GM12878 (cell line): ENCODE data around the gene SLC25A13. TPM values are rescaled to one million over a fixed set of nuclear protein-coding genes. Genes with fewer than 3 reads are reported as not detected.

Experiments
- CHD4 ChIP-seq: fragments of 200-600 bp; sonication (generic); IDR thresholded peaks from 2 replicates; pipeline ENCODE4 v1.6.1; 2016; ENCODE audit warnings: mild to moderate bottlenecking
- POLR2AphosphoS5 ChIP-seq: IDR thresholded peaks from 2 replicates; pipeline ENCODE4 v1.6.1; 2011; ENCODE audit warnings: mild to moderate bottlenecking, low read length, inconsistent platforms
- SIN3A ChIP-seq: IDR thresholded peaks from 2 replicates; pipeline ENCODE4 v1.6.1; 2012; ENCODE audit warnings: low read depth, low read length, improper control_type of control experiment
- ZNF384 ChIP-seq: IDR thresholded peaks from 2 replicates; pipeline ENCODE4 v1.6.1; 2012; ENCODE audit warnings: low read depth, mild to moderate bottlenecking, low read length, improper control_type of control experiment, borderline replicate concordance
- polyA plus RNA-seq, 11 experiments: library from polyadenylated mRNA; depleted of rRNA in 4 of 11; unstranded in 6 of 11; stranded (reverse) in 5 of 11; fragments of >200 nt; fragmentation: Nextera tagmentation in 4 of 11; fragmentation: Illumina TruSeq in 1 of 11; extraction: Ambion mirVana in 4 of 11; extraction: Trizol in 1 of 11; gene quantifications; 1 replicate in 1 of 11; 2 replicates in 10 of 11; pipeline versions ENCODE4 v1.2.1 to v1.2.3, GENCODE V29; 2011 to 2016; ENCODE audit warnings: inconsistent platforms in 2 of 11, missing spikeins in 2 of 11, low read depth in 1 of 11
- total RNA-seq, 4 experiments: library from RNA; depleted of rRNA in 3 of 4; stranded (reverse); fragments of >200 nt in 3 of 4; fragmentation: Illumina TruSeq in 1 of 4; extraction: Trizol in 1 of 4; gene quantifications; 2 replicates each; pipeline versions ENCODE4 v1.2.1 to v1.2.3, GENCODE V29; 2013 to 2021
- TF ChIP-seq, protein P1 (sequence below): IDR thresholded peaks from 2 replicates; pipeline ENCODE4 v1.6.1; 2012; ENCODE audit warnings: improper control_type of control experiment, low read depth, low read length; ENCODE audit not compliant: insufficient replicate concordance
- TF ChIP-seq, protein P2 (sequence below): fragments of 450-650 bp; IDR thresholded peaks from 2 replicates; pipeline ENCODE4 v1.6.1; 2017; ENCODE audit warnings: mild to moderate bottlenecking, moderate library complexity

SLC25A13 gene
- total and polyA plus RNA-seq, 10 of the 15 experiments (the other 5 are each of a cell fraction or from before 2014, with no cell fraction given): 7.0 to 24.7 (median 18.6) TPM

DNA sequence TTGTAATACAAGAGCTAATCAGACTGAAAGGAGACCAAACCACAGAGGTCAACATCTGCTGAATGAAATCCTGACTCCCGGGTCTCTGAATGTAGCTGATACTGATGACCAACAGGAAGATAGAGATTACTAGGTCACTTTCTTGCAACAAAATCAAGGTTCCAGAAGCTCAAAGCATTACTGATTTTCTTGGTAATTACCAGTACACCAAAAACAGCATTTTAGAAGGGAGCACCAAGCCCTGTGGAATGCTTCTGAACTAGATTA, 177.7 kb downstream of the SLC25A13 start (continued):
- TF ChIP-seq, protein P1, sequence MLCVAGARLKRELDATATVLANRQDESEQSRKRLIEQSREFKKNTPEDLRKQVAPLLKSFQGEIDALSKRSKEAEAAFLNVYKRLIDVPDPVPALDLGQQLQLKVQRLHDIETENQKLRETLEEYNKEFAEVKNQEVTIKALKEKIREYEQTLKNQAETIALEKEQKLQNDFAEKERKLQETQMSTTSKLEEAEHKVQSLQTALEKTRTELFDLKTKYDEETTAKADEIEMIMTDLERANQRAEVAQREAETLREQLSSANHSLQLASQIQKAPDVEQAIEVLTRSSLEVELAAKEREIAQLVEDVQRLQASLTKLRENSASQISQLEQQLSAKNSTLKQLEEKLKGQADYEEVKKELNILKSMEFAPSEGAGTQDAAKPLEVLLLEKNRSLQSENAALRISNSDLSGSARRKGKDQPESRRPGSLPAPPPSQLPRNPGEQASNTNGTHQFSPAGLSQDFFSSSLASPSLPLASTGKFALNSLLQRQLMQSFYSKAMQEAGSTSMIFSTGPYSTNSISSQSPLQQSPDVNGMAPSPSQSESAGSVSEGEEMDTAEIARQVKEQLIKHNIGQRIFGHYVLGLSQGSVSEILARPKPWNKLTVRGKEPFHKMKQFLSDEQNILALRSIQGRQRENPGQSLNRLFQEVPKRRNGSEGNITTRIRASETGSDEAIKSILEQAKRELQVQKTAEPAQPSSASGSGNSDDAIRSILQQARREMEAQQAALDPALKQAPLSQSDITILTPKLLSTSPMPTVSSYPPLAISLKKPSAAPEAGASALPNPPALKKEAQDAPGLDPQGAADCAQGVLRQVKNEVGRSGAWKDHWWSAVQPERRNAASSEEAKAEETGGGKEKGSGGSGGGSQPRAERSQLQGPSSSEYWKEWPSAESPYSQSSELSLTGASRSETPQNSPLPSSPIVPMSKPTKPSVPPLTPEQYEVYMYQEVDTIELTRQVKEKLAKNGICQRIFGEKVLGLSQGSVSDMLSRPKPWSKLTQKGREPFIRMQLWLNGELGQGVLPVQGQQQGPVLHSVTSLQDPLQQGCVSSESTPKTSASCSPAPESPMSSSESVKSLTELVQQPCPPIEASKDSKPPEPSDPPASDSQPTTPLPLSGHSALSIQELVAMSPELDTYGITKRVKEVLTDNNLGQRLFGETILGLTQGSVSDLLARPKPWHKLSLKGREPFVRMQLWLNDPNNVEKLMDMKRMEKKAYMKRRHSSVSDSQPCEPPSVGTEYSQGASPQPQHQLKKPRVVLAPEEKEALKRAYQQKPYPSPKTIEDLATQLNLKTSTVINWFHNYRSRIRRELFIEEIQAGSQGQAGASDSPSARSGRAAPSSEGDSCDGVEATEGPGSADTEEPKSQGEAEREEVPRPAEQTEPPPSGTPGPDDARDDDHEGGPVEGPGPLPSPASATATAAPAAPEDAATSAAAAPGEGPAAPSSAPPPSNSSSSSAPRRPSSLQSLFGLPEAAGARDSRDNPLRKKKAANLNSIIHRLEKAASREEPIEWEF: no peak
- no peak for TF ChIP-seq CHD4
- no peak for TF ChIP-seq ZNF384
- no peak for TF ChIP-seq POLR2AphosphoS5
- no peak for TF ChIP-seq SIN3A
- TF ChIP-seq, protein P2, sequence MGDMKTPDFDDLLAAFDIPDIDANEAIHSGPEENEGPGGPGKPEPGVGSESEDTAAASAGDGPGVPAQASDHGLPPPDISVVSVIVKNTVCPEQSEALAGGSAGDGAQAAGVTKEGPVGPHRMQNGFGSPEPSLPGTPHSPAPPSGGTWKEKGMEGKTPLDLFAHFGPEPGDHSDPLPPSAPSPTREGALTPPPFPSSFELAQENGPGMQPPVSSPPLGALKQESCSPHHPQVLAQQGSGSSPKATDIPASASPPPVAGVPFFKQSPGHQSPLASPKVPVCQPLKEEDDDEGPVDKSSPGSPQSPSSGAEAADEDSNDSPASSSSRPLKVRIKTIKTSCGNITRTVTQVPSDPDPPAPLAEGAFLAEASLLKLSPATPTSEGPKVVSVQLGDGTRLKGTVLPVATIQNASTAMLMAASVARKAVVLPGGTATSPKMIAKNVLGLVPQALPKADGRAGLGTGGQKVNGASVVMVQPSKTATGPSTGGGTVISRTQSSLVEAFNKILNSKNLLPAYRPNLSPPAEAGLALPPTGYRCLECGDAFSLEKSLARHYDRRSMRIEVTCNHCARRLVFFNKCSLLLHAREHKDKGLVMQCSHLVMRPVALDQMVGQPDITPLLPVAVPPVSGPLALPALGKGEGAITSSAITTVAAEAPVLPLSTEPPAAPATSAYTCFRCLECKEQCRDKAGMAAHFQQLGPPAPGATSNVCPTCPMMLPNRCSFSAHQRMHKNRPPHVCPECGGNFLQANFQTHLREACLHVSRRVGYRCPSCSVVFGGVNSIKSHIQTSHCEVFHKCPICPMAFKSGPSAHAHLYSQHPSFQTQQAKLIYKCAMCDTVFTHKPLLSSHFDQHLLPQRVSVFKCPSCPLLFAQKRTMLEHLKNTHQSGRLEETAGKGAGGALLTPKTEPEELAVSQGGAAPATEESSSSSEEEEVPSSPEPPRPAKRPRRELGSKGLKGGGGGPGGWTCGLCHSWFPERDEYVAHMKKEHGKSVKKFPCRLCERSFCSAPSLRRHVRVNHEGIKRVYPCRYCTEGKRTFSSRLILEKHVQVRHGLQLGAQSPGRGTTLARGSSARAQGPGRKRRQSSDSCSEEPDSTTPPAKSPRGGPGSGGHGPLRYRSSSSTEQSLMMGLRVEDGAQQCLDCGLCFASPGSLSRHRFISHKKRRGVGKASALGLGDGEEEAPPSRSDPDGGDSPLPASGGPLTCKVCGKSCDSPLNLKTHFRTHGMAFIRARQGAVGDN: no peak
